Astrocyte of the cerebellum (primary cell): ENCODE results near the gene DHX15.

Experiments used
- DNase-seq: peaks from one replicate; pipeline ENCODE4 v3.0.0-alpha.2; 2011; ENCODE audit warnings: low read depth
- H3K4me3 ChIP-seq: 2 replicates; pipeline ENCODE4 v1.5.1; 2011; ENCODE audit warnings: mild to moderate bottlenecking, low read depth, low read length, moderate library complexity
- in situ Hi-C: cut with HindIII; loops from 2 replicates; pipeline ENCODE4 v1.10.0; 2017; ENCODE audit warnings: low sequenced_read_pairs
- TF ChIP-seq, protein P1 (sequence below): IDR thresholded peaks from 2 replicates; pipeline ENCODE4 v1.5.1; 2012; ENCODE audit warnings: low read length, low read depth, moderate library complexity, mild to moderate bottlenecking; ENCODE audit errors: missing control alignments

Gene DHX15

DNA sequence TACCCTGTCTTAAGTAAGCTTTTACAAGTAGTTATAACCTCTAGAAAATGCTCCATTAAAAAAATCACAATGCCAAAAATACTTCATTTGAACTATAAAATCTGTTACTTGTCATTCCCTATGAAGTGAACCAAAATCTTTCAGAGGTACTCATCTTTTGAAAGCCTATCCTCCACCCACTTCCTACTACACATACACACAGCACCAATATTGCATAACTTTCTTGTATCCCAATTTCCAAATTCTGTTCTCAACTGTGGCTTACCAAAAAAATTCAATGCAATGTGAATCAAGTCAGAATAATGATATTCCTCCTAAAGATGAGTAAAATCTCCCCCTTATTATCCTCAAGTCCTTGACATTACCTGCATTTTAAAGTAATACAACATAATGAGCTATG lies 15.9 kb downstream of the DHX15 start:
- in situ Hi-C loops, result no loop called here
- TF ChIP-seq, protein P1, sequence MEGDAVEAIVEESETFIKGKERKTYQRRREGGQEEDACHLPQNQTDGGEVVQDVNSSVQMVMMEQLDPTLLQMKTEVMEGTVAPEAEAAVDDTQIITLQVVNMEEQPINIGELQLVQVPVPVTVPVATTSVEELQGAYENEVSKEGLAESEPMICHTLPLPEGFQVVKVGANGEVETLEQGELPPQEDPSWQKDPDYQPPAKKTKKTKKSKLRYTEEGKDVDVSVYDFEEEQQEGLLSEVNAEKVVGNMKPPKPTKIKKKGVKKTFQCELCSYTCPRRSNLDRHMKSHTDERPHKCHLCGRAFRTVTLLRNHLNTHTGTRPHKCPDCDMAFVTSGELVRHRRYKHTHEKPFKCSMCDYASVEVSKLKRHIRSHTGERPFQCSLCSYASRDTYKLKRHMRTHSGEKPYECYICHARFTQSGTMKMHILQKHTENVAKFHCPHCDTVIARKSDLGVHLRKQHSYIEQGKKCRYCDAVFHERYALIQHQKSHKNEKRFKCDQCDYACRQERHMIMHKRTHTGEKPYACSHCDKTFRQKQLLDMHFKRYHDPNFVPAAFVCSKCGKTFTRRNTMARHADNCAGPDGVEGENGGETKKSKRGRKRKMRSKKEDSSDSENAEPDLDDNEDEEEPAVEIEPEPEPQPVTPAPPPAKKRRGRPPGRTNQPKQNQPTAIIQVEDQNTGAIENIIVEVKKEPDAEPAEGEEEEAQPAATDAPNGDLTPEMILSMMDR, result no peak
- no peak overlapping the region for H3K4me3 ChIP-seq
- DNase-seq, result no peak

DNA sequence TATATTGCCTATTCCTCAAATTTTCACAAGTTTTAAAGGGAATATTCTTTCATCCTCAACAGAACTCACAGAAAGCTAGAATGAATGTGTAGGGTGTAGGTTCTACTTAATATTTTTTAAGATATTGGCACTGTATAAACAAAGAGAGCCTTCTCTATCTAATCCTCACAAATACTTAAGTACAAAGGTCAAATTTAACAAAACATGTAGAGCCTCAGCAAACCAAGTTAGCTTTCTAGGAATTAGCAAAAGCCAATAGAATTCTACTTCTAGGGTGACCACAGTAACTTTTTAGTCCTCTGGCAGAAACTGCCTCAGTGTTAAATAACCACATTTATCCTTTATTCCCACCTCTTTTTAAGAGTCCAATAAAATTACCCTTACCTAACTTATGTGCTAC lies 19.3 kb downstream of the DHX15 start:
- in situ Hi-C loops, result no loop called here
- TF ChIP-seq, protein P1, result no peak
- DNase-seq, result no peak
- H3K4me3 ChIP-seq, result no peak overlapping the region

DNA sequence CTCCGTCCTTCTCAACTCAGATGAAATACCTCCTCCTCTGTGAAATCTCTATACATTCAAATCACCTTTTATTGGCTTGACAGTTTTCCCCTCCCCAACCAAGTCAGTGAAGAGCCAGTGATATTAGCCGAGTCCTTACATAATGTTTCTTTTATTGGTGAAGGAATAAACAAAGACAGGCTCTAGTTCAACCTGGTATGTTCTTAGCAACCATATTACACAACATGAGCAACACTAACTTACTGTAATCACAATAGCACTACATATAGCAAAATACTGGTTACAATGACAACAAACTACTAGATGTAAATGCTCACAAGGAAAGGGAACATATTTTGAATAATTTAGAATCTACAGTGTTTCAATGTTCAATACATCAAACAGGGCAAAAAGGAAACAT lies 19.9 kb downstream of the DHX15 start:
- no peak overlapping the region for H3K4me3 ChIP-seq
- DNase-seq, result no peak
- TF ChIP-seq, protein P1, result no peak
- in situ Hi-C loops, result no loop called here

DNA sequence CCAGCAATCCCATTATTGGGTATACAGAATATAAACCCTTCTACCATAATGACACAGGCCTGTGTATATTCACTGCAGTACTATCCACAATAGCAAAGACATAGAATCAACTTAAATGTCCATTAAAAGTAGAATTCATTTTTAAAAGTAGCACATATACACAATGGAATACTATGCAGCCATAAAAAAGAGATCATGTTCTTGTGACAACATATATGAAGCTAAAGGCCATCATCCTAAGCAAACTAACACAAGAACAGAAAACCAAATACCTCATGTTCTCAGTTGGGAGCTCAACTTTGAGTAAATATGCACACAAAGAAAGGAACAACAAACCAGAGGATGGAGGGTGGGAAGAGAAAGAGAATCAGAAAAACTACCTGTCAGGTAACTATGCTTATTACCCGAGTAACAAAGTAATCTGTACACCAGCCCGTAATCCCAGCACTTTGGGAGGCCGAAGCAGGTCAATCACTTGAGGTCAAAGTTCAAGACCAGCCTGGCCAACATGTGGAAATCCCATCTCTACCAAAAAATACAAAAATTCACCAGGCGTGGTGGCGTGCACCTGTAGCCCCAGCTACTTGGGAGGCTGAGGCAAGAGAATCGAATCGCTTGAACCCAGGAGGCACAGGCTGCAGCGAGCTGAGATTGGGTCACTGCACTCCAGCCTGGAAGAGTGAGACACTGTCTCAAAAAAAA lies 22.8 kb downstream of the DHX15 start:
- TF ChIP-seq, protein P1, result no peak

DNA sequence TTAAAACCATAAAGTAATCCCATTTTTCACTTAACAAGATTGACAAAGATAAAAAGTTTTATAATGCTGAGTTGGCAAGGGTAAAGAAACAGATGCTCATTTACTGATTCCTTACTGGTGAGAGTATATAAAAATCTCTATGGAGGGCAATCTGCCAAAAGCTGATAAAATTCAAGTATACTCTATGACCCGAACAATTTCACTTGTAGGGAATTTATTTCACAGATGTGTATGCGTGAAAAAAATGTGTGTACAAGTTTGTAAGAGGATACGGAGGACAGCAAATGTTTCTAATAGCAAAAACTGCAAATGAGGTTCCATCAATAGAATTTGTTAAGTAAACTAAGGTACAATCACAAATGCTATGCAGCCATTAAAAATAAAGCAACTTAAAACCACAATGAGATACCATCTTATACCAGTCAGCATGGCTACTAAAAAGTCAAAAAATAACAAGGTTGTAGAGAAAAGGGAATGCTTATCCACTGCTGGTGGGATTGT lies 23.4 kb downstream of the DHX15 start:
- in situ Hi-C loops, result no loop called here
- TF ChIP-seq, protein P1, result no peak
- no peak for DNase-seq
- H3K4me3 ChIP-seq, result no peak overlapping the region

More for the DNA sequence above, 22.8 kb downstream of the DHX15 start:
- in situ Hi-C loops, result no loop called here
- H3K4me3 ChIP-seq, result no peak overlapping the region
- no peak for DNase-seq

DNA sequence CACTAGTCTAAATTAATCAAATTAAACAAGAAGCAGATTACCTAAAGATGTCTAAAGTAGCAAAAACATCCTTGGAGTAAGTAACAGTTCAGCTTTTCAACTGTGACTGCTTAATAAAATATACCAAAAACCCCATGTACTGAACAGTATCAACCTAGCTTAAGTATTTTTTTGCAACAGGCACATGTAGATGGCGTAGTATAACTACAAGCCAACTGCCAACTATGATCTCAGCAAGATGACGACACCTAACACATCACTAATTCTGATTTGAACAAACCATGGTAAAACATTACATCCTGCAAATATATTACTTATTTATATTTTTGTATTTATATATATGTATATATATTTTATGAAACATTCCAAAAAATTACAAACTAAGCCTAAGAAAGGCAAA lies 24.5 kb downstream of the DHX15 start:
- DNase-seq, result no peak
- TF ChIP-seq, protein P1, result no peak
- in situ Hi-C loops, result no loop called here
- H3K4me3 ChIP-seq, result no peak overlapping the region
